Calu3 (cell line): ENCODE measurements around the gene GLT1D1. TPM values are rescaled to one million over a fixed set of nuclear protein-coding genes. Genes with fewer than 3 reads are reported as not detected.

Experiments
- BruUV-seq: library from RNA; stranded (reverse); fragments of 400-500 nt; replicated peaks from 2 replicates; lab custom pipeline; 2021; lab: Mats Ljungman, UMichigan
- CTCF ChIA-PET: fragments of 300-600 bp; sonication (Branson Sonifier 250); formaldehyde crosslinking; loops from one replicate; lab custom pipeline; 2022; ENCODE audit warnings: antibody characterized with exemption; lab: Charles Lee
- DNase-seq: peaks from one replicate; pipeline ENCODE4 v3.0.0; 2022
- H3K27ac Mint-ChIP-seq: one replicate; pipeline ENCODE4 v1.8.0; 2022; ENCODE audit warnings: mixed read lengths; ENCODE audit not compliant: unreplicated experiment
- H3K27me3 Mint-ChIP-seq: one replicate; pipeline ENCODE4 v1.8.0; 2022; ENCODE audit warnings: mixed read lengths; ENCODE audit not compliant: unreplicated experiment
- H3K36me3 Mint-ChIP-seq: one replicate; pipeline ENCODE4 v1.8.0; 2022; ENCODE audit warnings: mild to moderate bottlenecking, moderate library complexity, mixed read lengths; ENCODE audit not compliant: insufficient read depth, unreplicated experiment
- H3K4me1 Mint-ChIP-seq: one replicate; pipeline ENCODE4 v1.8.0; 2022; ENCODE audit warnings: mild to moderate bottlenecking, low read depth, mixed read lengths; ENCODE audit not compliant: unreplicated experiment
- H3K4me3 Mint-ChIP-seq: one replicate; pipeline ENCODE4 v1.8.0; 2022; ENCODE audit warnings: mild to moderate bottlenecking, low read depth, moderate library complexity, mixed read lengths; ENCODE audit not compliant: unreplicated experiment
- H3K9me3 Mint-ChIP-seq: one replicate; pipeline ENCODE4 v1.8.0; 2022; ENCODE audit warnings: low read depth, mixed read lengths; ENCODE audit not compliant: unreplicated experiment
- intact Hi-C: fragments of 100-400 bp; cut with micrococcal nuclease; formaldehyde crosslinking; loops from one replicate; pipeline ENCODE4 v1.10.0; 2022; ENCODE audit not compliant: unreplicated experiment
- total RNA-seq: library from RNA; stranded (reverse); gene quantifications from 2 replicates; pipeline ENCODE4 v1.2.3, GENCODE V29; 2022
- TF ChIP-seq, protein P1 (sequence below): fragments of 200-600 bp; IDR thresholded peaks from one replicate; pipeline ENCODE4 v1.8.0; 2022; ENCODE audit warnings: antibody characterized with exemption; ENCODE audit not compliant: unreplicated experiment

Gene GLT1D1
- total RNA-seq, 1 experiment from 2014 or later, result not detected

DNA sequence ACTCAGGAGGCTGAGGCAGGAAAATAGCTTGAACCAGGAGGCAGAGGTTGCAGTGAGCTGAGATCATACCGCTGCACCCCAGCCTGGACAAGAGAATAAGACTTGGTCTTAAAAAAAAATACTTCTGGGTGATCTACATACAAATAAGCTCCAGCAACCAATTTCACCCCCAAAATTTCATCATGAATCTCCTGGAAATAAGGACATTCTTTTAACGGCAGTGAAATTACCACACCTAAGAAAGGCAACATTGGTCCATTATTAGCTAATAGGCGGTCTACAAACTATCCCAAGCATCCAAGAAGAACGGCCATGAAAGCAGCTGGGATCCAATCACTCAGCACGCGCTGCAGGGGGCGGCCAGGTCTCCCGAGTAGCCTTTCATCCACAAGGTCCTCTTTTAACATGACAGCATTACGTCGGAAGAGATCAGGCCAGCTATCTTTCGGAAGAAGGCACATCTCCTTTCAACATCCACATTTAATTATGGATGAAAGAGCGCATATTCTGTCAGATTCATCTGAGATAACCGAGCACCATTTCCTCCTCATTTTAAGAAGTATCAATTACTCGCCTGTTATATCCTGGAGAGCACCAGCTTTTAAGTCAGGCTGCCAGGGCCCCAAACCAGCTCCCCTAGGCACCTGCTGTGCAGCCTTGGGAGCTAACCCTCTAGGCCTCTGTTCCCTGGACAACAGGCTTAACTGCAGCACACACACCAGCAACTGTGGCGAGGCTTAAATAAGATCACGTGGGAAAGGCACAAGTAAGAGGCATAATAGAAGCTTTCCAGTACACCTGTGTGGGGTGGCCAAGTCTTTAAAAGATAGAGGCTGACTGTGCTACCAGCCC lies 33.8 kb upstream of the GLT1D1 start:
- Mint-ChIP-seq H3K27ac (no peak overlapping the region), H3K4me3 (no peak overlapping the region), H3K27me3 (no peaks in the 10 kb centered on the region), H3K36me3 (peaks cover 27% of the 10 kb centered on the region), H3K9me3 (no peaks in the 10 kb centered on the region), H3K4me1 (peaks cover 46% of the 10 kb centered on the region)
- intact Hi-C loops, result no loop called here
- CTCF ChIA-PET, result no interaction called here
- no TSS peak for BruUV-seq
- DNase-seq, result no peak
- TF ChIP-seq, protein P1, sequence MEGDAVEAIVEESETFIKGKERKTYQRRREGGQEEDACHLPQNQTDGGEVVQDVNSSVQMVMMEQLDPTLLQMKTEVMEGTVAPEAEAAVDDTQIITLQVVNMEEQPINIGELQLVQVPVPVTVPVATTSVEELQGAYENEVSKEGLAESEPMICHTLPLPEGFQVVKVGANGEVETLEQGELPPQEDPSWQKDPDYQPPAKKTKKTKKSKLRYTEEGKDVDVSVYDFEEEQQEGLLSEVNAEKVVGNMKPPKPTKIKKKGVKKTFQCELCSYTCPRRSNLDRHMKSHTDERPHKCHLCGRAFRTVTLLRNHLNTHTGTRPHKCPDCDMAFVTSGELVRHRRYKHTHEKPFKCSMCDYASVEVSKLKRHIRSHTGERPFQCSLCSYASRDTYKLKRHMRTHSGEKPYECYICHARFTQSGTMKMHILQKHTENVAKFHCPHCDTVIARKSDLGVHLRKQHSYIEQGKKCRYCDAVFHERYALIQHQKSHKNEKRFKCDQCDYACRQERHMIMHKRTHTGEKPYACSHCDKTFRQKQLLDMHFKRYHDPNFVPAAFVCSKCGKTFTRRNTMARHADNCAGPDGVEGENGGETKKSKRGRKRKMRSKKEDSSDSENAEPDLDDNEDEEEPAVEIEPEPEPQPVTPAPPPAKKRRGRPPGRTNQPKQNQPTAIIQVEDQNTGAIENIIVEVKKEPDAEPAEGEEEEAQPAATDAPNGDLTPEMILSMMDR, result no peak

DNA sequence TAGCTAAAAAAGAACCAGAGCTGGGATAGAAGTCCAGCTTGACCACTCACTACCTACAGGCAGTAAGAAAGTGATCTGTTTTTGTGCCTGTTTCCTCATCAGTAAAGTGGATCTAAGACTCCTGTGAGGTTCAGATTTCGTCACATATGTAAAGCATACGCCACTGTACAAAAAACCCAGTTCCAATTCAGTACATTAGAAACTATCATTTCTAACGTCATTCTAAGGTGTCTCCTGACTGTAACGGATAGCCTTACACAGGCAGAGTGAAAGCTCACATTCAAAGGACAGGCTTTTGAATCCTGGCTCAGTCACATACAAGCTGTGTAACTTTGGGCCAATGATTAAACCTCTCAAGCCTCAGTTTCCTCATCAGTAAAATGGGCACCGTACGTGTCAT lies 33.0 kb upstream of the GLT1D1 start:
- Mint-ChIP-seq H3K4me1 (peaks cover 46% of the 10 kb centered on the region), H3K27me3 (no peaks in the 10 kb centered on the region), H3K4me3 (no peak overlapping the region), H3K36me3 (peaks cover 23% of the 10 kb centered on the region), H3K27ac (no peak overlapping the region), H3K9me3 (no peaks in the 10 kb centered on the region)
- no peak for DNase-seq
- no TSS peak for BruUV-seq
- intact Hi-C loops, result no loop called here
- TF ChIP-seq, protein P1, result no peak
- CTCF ChIA-PET, result no interaction called here

DNA sequence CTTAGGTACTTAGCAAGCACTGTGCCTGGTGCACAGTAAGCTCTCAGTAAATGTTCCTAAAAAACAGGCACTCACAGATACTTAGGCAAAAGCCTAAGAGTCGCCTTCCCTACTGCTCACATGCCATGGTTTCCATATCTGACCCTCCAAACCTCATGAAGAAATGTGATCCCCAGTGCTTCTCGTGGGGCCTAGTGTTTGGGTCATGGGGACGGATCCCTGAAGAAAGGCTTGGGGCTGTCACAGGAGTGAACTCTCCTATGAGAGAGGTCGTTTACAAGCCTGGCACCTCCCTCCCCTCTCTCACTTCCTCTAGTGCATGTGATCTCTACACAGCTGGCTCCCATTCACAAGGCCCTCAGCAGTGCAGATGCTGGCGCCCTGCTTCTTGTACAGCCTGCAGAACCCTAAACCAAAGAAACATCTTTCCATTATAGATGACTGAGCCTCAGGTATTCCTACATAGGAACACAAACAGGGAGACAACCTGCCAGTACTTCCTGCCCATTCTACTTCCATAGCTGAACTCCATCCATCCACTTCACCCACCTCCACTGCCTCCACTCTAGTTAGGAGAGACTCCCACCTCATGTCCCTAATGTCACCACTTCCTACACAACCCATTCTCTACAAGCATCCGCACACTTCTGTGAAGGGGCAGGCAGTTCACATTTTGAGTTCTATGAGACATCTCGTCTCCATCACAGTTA lies 32.4 kb upstream of the GLT1D1 start:
- TF ChIP-seq, protein P1, result no peak
- no peak for DNase-seq
- peak overlapping the region; percentile 28 for H3K27ac Mint-ChIP-seq
- H3K36me3 Mint-ChIP-seq, result peaks cover 23% of the 10 kb centered on the region
- H3K9me3 Mint-ChIP-seq, result no peaks in the 10 kb centered on the region
- intact Hi-C loops, result no loop called here
- H3K4me1 Mint-ChIP-seq, result peaks cover 46% of the 10 kb centered on the region
- CTCF ChIA-PET, result no interaction called here
- H3K4me3 Mint-ChIP-seq, result no peak overlapping the region
- H3K27me3 Mint-ChIP-seq, result no peaks in the 10 kb centered on the region
- no TSS peak for BruUV-seq

DNA sequence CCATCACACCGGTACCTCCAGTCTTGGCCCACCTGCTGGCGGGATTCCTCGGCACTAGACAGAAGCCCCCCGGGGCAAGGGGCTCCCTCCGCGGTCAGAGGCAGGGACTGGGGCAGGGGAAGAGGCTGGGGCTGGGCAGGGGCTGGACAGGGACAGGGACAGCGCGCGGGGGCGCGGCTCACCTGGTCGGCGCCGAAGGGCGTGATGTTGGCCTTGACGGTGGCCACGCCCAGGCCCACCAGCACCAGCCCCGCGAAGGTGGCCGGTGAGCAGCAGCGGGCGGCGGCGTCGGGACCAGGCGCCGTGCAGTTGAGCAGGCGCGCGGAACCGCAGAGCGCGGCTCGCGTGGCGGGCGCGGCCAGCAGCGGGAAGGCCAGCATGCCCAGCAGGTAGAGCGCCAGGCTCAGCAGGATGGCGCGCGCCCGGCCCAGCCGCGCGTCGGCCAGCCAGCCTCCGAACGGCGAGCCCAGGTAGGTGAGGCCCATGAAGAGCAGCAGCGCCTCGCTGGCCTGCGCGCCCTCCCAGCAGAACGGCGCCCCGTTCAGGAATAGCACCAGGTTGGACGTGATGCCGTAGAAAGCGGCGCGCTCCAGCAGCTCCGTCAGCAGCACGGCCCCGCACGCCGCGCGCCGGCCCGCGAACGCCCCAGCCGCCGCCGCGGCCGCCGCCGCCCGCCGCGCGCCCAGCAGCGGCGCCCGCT lies 29.9 kb upstream of the GLT1D1 start:
- TF ChIP-seq, protein P1, result no peak
- Mint-ChIP-seq H3K9me3 (no peaks in the 10 kb centered on the region), H3K36me3 (peaks cover 19% of the 10 kb centered on the region), H3K4me1 (peaks cover 30% of the 10 kb centered on the region), H3K4me3 (peak overlapping the region; percentile 77), H3K27ac (peak overlapping the region; percentile 68), H3K27me3 (no peaks in the 10 kb centered on the region)
- BruUV-seq, result no TSS peak
- intact Hi-C loops, result no loop called here
- CTCF ChIA-PET, result no interaction called here
- DNase-seq, result peak; percentile 71
